Erythroblast (primary cell): Measurements from ENCODE around the gene CDC34.

ENCODE experiments used
- GATA1 ChIP-seq: IDR thresholded peaks from 2 replicates; pipeline ENCODE4 v1.6.1; 2011; ENCODE audit warnings: low read depth, mild to moderate bottlenecking, control low read depth, low read length, moderate library complexity
- POLR2A ChIP-seq: IDR thresholded peaks from 2 replicates; pipeline ENCODE4 v1.6.1; 2011; ENCODE audit warnings: mild to moderate bottlenecking, low read length

DNA sequence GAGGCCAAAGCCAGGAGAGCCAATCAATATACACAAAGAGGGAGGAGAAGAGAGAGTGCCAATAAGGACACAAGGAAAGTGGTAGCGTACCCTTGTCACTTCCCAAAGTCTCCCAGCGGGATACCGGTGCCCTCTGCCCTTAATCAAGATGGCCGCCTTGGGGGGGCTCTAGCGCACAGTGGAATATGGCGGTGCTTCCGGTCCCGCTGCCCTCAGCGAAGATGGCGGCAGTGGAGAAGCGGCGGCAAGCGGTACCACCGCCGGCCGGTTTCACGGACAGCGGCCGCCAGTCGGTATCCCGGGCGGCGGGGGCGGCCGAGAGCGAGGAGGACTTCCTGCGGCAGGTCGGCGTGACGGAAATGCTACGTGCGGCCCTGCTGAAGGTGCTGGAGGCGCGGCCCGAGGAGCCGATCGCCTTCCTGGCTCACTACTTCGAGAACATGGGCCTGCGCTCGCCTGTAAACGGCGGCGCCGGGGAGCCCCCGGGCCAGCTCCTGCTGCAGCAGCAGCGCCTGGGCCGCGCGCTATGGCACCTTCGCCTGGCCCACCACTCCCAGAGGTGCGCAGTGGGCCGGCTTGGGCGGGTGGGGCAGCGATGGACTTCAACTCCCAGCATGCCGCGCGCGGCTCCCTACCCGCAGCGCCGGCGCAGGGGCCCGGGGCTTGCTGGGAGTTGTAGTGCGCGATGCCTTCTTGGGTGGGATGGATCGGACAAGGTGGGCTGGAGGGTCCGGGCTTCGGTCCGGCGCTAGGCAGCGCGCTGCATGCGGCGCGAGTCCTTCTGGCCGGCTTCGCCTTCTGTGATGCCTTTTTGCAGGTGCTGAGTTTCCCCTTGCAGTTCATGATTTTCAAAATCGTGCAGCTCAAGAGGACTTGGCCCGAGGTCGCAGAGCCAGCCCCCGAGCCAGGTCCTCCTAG, 24.0 kb upstream of the CDC34 start, which contains the start of gene TPGS1:
- TF ChIP-seq POLR2A (peak; percentile 73), GATA1 (no peak)
